ENCODE results near the gene EPGN.

GRCh38 chr4:74278490-74278889, 29.8 kb upstream of the EPGN start:
- no peak for TF ChIP-seq CTCF (IDR thresholded peaks at IDR 0.05; ENCODE audit: borderline replicate concordance, extremely low read depth, low read length, poor library complexity, severe bottlenecking)
- no peak for TF ChIP-seq EZH2 (IDR thresholded peaks at IDR 0.05; ENCODE audit: borderline replicate concordance, low read depth, low read length, severe bottlenecking)

Measured in DND-41 (cell line).